KMS-11 (cell line): Measurements from ENCODE around the gene HDAC4.

Source experiments
- H2AFZ ChIP-seq: fragments of 200-600 bp; sonication (generic); 2 replicates; pipeline ENCODE4 v1.6.1; 2016; ENCODE audit warnings: antibody characterized with exemption, mixed run types, low read depth
- H3K27ac ChIP-seq: fragments of 200-600 bp; sonication (generic); 2 replicates; pipeline ENCODE4 v1.6.1; 2016; ENCODE audit warnings: mild to moderate bottlenecking, mixed run types
- H3K27me3 ChIP-seq: fragments of 200-600 bp; sonication (generic); 2 replicates; pipeline ENCODE4 v1.6.1; 2017; ENCODE audit warnings: mild to moderate bottlenecking, low read depth, mixed run types, moderate library complexity; ENCODE audit not compliant: insufficient read depth
- H3K36me3 ChIP-seq: fragments of 200-600 bp; sonication (generic); 2 replicates; pipeline ENCODE4 v1.6.1; 2017; ENCODE audit warnings: mild to moderate bottlenecking, mixed run types; ENCODE audit not compliant: insufficient read depth
- H3K4me1 ChIP-seq: fragments of 200-600 bp; sonication (generic); 2 replicates; pipeline ENCODE4 v1.6.1; 2016; ENCODE audit warnings: mild to moderate bottlenecking, low read depth, mixed run types; ENCODE audit not compliant: poor library complexity, severe bottlenecking
- H3K4me2 ChIP-seq: fragments of 200-600 bp; sonication (generic); 2 replicates; pipeline ENCODE4 v1.7.0; 2016; ENCODE audit warnings: mild to moderate bottlenecking, mixed run types
- H3K4me3 ChIP-seq: fragments of 200-600 bp; sonication (generic); IDR thresholded peaks from 2 replicates; pipeline ENCODE4 v1.6.1; 2017; ENCODE audit warnings: low read depth, low read length, mixed read lengths; ENCODE audit not compliant: insufficient read depth
- H3K79me2 ChIP-seq: fragments of 200-600 bp; sonication (generic); 2 replicates; pipeline ENCODE4 v1.6.1; 2016; ENCODE audit warnings: low read depth, mixed run types; ENCODE audit not compliant: insufficient read depth
- H3K9ac ChIP-seq: fragments of 200-600 bp; sonication (generic); 2 replicates; pipeline ENCODE4 v1.6.1; 2016; ENCODE audit warnings: mild to moderate bottlenecking, mixed run types
- H4K20me1 ChIP-seq: fragments of 200-600 bp; sonication (generic); 2 replicates; pipeline ENCODE4 v1.6.1; 2016; ENCODE audit warnings: mild to moderate bottlenecking, mixed run types; ENCODE audit not compliant: insufficient read depth
- TF ChIP-seq, protein P1 (sequence below): fragments of 200-600 bp; sonication (generic); conservative IDR thresholded peaks from 2 replicates; pipeline ENCODE4 v1.6.1; 2017; ENCODE audit warnings: low read depth, mild to moderate bottlenecking, antibody characterized with exemption, low read length, moderate library complexity, mixed read lengths

The HDAC4 gene

DNA sequence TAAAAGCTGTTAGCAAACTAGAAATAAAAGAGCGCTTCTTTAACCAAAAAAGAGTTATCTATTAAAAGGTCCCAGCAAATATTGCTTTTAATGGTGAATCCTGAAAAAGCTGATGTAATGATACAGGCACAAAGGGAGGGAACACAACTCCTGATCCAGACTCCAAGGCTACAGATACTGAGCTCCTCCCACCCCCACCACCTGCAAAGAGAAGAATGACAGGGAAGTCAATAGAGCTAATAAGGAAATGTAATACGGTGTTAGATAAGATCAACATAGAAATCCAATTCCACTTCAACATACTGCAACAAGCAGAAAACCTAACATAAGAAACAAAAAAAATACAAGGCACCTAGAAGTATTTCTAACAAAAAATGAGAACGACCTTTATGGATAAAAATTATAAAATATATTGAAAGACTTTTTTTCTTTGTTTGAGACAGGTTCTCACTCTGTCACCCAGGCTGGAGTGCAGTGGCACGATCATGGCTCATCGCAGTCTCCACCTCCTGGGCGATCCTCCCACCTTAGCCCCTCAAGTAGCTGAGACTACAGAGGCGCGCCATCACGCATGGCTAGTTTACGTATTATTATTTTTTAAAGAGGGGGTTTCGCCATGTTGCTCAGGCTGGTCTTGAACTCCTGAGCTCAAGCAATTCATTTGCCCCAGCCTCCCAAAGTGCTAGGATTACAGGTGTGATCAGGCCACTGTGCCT is 192.2 kb downstream of the HDAC4 start:
- Histone ChIP-seq H3K4me3 (no peak overlapping the region), H3K79me2 (peaks cover 8% of the 10 kb centered on the region; the same call in 1 of the 2 replicates), H2AFZ (no peak overlapping the region), H3K27me3 (no peaks in the 10 kb centered on the region), H3K9ac (no peak overlapping the region), H3K4me2 (no peak overlapping the region), H3K27ac (no peak overlapping the region), H4K20me1 (no peaks in the 10 kb centered on the region), H3K36me3 (no peaks in the 10 kb centered on the region), H3K4me1 (no peaks in the 10 kb centered on the region)
- TF ChIP-seq, protein P1, sequence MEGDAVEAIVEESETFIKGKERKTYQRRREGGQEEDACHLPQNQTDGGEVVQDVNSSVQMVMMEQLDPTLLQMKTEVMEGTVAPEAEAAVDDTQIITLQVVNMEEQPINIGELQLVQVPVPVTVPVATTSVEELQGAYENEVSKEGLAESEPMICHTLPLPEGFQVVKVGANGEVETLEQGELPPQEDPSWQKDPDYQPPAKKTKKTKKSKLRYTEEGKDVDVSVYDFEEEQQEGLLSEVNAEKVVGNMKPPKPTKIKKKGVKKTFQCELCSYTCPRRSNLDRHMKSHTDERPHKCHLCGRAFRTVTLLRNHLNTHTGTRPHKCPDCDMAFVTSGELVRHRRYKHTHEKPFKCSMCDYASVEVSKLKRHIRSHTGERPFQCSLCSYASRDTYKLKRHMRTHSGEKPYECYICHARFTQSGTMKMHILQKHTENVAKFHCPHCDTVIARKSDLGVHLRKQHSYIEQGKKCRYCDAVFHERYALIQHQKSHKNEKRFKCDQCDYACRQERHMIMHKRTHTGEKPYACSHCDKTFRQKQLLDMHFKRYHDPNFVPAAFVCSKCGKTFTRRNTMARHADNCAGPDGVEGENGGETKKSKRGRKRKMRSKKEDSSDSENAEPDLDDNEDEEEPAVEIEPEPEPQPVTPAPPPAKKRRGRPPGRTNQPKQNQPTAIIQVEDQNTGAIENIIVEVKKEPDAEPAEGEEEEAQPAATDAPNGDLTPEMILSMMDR, result no peak

DNA sequence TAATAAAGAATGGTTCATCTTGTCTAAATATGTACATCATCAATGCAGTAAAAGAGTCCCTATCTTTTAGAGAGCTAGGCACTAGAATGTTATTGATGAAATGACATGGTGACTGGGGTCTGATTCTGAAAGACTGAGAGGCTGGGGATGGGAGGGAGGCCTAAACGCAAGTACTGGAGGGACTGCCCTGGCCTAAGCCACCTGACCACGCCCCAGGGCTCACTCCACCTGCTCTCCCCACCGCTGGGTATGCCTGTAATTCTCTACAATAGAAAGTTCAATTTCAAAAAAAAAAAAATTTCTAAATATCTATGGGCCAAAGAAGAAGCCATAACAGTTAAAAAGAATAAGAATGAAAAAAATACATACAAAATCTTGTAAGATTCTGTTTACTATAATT is 194.0 kb downstream of the HDAC4 start:
- Histone ChIP-seq H4K20me1 (no peaks in the 10 kb centered on the region), H3K36me3 (no peaks in the 10 kb centered on the region)
- TF ChIP-seq, protein P1, result no peak

DNA sequence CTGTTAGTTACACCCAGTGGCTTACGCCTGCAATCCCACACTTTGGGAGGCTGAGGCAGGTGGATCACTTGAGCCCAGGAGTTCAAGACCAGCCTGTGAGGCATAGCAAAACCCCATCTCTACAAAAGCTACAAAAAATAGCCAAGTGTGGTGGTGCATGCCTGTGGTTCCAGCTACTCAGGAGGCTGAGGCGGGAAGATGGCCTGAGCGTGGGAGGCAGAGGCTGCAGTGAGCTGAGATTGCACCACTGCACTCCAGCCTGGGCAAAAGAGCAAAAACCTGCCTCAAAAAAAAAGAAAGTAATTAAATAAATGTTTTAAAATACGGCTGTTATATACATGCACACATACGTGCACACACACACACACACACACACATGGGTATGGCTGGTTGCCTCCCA is 194.8 kb downstream of the HDAC4 start:
- peaks cover 8% of the 10 kb centered on the region; the same call in 1 of the 2 replicates for H3K79me2 ChIP-seq
- no peak overlapping the region for H2AFZ ChIP-seq
- H3K27me3 ChIP-seq, result no peaks in the 10 kb centered on the region
- no peaks in the 10 kb centered on the region for H4K20me1 ChIP-seq
- H3K9ac ChIP-seq, result no peak overlapping the region
- H3K4me1 ChIP-seq, result peaks cover 18% of the 10 kb centered on the region
- H3K4me2 ChIP-seq, result no peak overlapping the region
- H3K27ac ChIP-seq, result no peak overlapping the region
- TF ChIP-seq, protein P1, result no peak
- no peaks in the 10 kb centered on the region for H3K36me3 ChIP-seq
- H3K4me3 ChIP-seq, result no peak overlapping the region

More for the DNA sequence above, 194.0 kb downstream of the HDAC4 start:
- no peaks in the 10 kb centered on the region for H3K27me3 ChIP-seq
- no peak overlapping the region for H3K4me2 ChIP-seq
- H3K27ac ChIP-seq, result no peak overlapping the region
- H3K4me3 ChIP-seq, result no peak overlapping the region
- peaks cover 10% of the 10 kb centered on the region for H3K4me1 ChIP-seq
- H3K79me2 ChIP-seq, result peaks cover 8% of the 10 kb centered on the region; the same call in 1 of the 2 replicates
- H3K9ac ChIP-seq, result no peak overlapping the region
- no peak overlapping the region for H2AFZ ChIP-seq

DNA sequence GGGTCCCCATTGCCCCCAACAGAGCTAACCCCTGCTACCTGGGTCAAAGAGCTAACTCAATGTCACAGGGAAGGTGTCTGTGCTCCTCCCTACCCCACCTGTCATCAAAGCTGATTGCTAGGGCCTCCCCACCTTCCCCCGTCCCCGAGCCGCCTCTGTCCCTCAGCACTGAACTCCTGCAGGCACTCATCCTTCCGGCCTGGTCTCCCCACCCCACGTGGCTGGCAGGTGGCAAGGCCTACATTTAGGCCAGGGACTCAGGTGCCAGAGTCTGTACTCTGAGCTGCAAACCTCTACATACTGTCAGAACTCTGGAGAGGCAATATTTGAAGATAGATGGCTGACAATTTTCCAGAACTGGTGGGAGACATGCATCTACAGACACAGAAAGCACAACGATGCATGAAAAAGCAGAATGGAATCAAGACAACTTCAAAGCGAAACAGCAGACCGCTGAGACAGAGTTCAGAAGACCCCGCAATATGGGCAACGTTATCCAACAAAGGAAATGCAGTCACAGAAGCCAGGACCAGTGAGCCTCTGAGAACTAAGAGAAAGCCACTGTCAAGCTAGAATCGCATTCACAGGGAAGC is 195.8 kb downstream of the HDAC4 start:
- Histone ChIP-seq H3K9ac (no peak overlapping the region), H3K79me2 (peaks cover 8% of the 10 kb centered on the region; the same call in 1 of the 2 replicates)

More for the DNA sequence above, 195.8 kb downstream of the HDAC4 start:
- Histone ChIP-seq H3K27me3 (no peaks in the 10 kb centered on the region), H3K4me1 (peaks cover 24% of the 10 kb centered on the region), H3K4me2 (no peak overlapping the region), H3K27ac (no peak overlapping the region), H3K36me3 (no peaks in the 10 kb centered on the region), H3K4me3 (no peak overlapping the region), H2AFZ (no peak overlapping the region), H4K20me1 (no peaks in the 10 kb centered on the region)
- TF ChIP-seq, protein P1, result no peak
